GM18873 (cell line): ENCODE data around the gene TM9SF1.

Experiments
- ATAC-seq: cut with Tn5 transposase; IDR thresholded peaks from one replicate; pipeline ENCODE4 v1.9.1; 2021; ENCODE audit warnings: mild to moderate bottlenecking, moderate library complexity, moderate number of reproducible peaks; ENCODE audit not compliant: unreplicated experiment, low FRiP score

TM9SF1 gene

DNA sequence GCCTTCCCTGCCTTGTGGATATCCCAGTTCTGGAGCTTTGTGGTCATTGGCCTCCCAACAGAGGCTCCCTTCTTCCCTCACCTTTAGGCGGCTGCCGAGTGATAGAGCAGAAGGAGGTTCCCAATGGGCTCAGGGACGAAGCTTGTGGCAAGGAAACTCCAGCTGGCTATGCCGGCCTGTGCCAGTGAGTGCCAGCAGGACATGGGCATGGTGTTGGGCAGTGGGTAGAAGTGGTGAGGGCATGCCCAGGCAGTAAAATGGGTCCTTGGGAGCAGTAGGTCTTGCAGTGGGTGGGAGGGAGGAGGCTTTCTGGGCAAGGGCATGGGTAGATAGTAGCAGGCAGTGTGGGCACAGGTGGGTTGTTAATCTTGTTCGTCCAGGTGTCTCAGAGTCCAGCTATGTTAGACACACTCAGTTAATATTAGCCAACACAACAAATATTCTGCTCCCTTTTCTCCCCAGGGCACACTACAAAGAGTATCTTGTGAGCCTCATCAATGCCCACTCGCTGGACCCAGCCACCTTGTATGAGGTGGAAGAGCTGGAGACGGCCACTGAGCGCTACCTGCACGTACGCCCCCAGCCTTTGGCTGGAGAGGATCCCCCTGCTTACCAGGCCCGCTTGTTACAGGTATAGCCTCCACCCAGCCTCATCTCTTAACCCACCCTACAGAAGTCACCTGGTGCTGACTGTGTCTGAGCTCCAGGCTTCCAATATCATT, 35.3 kb downstream of the TM9SF1 start:
- ATAC-seq: no peak

DNA sequence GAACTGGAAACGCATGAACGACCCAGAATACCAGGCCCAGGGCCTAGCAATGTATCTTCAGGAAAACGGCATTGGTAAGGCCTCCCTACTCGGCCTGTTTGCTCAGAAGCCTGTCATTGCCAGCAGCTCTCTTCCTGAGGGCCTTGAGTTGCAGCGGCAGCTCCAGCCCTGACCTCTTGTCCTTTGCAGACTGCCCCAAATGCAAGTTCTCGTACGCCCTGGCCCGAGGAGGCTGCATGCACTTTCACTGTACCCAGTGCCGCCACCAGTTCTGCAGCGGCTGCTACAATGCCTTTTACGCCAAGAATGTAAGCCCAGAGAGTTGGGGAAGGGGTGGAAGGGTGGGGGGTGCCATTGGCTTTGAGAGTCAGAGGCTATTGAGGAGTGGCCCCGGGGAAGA, 37.9 kb downstream of the TM9SF1 start:
- no peak for ATAC-seq

DNA sequence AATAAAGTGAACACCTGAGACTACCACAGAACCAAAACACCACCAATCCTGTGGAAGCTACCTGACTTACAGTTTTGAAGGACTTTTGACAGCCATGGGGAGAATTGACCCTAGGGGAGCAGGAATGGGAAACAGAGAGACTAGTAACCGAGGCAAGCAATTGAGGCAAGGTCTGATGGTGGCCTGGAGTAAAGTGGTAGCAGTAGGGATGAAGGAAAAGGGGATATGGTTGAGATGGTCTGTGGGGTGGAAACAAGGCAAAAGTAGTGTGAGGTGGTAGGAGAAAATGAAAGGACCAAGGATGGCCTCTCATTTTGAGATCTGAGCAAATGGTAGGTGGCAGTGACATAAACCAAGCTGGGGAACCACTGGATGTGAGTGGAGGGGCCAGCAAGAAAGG, 38.4 kb downstream of the TM9SF1 start:
- no peak for ATAC-seq

DNA sequence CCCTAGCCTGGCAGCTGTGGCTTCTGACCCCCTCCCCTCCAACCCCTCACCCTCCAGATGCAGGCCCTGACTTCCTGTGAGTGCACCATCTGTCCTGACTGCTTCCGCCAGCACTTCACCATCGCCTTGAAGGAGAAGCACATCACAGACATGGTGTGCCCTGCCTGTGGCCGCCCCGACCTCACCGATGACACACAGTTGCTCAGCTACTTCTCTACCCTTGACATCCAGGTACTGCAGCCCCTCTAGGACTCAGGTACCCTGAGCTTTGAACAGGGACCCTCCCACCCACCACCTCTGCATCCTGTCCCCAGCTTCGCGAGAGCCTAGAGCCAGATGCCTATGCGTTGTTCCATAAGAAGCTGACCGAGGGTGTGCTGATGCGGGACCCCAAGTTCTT, 40.1 kb downstream of the TM9SF1 start:
- ATAC-seq: no peak

DNA sequence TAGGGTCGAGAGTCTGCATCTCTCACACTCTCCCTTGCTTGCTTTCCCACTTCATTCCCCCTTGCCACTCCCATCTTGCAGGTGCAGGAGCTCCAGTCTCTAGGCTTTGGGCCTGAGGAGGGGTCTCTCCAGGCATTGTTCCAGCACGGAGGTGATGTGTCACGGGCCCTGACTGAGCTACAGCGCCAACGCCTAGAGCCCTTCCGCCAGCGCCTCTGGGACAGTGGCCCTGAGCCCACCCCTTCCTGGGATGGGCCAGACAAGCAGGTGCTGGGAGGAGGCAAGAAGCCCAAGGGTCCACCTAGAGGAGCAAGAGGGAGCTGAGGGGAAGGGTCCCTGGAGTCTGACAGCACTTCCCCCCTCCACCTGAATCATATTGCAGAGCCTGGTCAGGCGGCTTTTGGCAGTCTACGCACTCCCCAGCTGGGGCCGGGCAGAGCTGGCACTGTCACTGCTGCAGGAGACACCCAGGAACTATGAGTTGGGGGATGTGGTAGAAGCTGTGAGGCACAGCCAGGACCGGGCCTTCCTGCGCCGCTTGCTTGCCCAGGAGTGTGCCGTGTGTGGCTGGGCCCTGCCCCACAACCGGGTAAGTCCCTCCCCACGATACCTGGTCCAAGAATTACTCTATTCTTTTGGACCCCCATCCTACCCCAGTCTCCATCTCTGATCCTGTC, 43.7 kb downstream of the TM9SF1 start:
- ATAC-seq: no peak

DNA sequence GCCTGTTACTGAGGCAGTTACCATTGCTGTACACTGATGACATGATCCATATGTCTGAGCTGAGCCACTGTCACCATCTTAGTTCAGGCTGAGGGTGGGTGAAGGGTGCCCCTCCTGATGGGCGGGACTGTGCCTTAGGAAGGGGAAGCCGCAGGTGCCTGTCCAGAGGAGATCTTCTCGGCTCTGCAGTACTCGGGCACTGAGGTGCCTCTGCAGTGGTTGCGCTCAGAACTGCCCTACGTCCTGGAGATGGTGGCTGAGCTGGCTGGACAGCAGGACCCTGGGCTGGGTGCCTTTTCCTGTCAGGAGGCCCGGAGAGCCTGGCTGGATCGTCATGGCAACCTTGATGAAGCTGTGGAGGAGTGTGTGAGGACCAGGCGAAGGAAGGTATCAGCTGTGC, 44.2 kb downstream of the TM9SF1 start:
- no peak for ATAC-seq

DNA sequence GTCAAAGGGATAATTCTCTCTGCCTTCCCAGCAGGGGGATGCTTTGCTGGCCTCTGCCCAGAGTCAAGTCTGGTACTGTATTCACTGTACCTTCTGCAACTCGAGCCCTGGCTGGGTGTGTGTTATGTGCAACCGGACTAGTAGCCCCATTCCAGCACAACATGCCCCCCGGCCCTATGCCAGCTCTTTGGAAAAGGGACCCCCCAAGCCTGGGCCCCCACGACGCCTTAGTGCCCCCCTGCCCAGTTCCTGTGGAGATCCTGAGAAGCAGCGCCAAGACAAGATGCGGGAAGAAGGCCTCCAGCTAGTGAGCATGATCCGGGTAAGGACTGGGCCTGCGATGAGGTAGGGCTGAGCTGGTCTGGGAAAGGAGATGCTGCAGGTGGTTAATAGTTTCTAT, 44.7 kb downstream of the TM9SF1 start:
- ATAC-seq: no peak

DNA sequence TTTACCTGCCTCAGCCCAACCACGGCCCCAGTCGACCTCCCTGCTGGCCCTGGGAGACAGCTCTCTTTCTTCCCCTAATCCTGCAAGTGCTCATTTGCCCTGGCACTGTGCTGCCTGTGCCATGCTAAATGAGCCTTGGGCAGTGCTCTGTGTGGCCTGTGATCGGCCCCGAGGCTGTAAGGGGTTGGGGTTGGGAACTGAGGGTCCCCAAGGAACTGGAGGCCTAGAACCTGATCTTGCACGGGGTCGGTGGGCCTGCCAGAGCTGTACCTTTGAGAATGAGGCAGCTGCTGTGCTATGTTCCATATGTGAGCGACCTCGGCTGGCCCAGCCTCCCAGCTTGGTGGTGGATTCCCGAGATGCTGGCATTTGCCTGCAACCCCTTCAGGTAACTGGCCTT, 45.2 kb downstream of the TM9SF1 start:
- ATAC-seq: no peak

DNA sequence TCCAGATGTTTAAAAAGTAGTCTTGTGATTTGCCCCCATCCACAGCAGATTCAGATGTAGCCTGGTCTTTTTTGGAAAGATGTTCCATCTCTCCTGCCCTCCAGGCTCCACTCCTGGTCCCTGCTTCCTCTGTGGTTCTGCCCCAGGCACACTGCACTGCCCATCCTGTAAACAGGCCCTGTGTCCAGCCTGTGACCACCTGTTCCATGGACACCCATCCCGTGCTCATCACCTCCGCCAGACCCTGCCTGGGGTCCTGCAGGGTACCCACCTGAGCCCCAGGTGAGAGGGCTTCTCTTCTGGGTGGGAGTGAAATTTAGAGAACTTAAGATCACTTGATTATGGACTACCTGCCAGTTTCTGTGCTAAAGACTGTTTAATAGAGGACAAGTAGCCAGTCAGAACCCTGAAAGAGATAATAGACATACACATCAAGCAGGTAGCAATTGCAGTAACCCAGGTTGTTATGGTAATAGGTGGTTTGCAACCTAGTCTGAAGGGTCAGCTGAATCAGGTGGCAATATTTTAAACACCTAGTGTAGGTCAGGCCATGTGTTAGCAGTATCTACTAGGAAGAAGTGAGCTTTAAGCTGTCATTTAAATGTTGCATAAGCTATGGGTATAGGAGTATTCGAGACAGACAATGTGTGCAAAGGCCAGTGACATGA, 45.8 kb downstream of the TM9SF1 start:
- no peak for ATAC-seq

DNA sequence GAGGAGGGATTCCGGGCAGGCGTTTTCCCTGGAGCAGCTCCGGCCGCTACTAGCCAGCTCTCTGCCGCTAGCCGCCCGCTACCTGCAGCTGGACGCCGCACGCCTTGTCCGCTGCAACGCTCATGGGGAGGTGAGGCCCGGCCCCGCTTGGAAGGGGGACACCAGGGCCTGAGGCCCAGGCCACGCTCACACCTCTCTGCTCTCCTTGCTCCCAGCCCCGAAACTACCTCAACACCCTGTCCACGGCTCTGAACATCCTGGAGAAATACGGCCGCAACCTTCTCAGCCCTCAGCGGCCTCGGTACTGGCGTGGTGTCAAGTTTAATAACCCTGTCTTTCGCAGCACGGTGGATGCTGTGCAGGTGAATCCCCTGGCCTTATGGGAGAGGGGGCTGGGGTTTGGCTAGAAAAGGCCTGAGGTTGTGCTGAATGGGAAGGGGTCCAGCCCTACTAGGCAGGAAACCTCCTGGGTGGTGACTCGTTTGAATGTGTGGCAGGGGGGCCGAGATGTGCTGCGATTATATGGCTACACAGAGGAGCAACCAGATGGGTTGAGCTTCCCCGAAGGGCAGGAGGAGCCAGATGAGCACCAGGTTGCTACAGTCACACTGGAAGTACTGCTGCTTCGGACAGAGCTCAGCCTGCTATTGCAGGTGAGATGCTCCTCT, 47.3 kb downstream of the TM9SF1 start:
- no peak for ATAC-seq

DNA sequence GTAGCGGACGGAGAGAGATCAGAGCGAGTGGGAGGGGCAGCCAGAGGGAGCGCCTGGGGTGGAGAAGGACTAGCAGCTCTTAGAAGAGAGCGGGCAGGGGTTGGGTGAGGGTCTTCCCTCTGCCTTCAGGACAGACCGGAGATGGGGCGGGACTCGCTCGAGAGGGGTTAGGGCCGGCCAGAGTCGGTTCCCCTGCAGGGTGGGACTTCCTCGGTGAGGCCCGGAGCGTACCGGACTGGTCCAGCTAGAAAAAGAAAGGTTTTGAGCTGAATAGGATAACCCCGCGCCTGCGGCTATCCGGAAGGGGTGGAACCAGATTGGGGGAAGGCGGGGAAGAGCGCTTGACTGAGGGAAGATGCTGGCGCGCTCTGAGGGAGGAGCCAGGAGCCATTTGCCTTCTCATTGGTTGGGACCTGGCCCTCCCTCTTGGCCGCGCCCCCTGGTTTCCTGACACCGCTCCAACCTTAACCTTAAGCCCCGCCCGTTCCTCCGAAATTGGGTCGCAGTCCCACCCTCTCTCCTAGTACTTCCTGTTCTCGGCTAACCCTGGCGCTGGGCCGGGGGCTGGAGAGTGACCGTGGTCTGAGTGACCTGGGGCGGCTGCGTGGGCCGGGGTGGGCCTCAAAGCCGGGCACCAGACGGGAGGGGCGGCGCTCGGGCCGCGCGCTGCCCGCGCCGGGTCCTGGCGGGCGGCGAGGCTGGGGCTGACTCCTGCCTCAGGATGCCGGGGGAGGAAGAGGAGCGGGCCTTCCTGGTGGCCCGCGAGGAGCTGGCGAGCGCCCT, 48.1 kb downstream of the TM9SF1 start, which contains the start of gene RNF31:
RNF31 (plus strand) TSS at position 521 of the 783 bp plus-strand sequence; CDS start at position 722, 201 bp downstream.
- peak; percentile 83 for ATAC-seq

DNA sequence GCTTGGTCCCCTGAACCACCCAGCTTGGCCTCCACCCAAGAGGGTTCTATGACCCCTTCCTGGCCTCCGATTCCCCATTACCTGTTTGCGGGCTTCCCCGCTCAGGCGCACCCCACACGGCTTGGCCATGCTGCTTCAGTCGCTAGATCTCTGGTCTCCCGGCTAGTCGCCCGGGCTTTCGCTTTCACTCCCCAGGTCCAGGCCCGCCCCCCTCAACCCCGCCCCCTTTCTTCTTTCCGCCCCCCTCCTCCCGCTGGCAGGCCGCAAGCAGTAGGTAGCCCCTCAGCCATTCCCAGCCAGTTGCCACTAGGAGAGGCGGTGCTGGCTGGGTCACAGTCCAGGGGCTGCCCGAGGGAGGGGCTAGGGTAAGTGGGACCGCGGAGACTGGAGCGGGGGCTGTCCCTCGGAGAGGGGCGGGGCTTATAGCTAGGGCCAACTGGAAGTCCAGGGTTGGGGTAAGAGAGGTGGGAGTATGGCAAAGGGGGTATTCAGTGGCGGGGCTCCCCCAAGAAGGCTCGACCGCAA, 48.7 kb downstream of the TM9SF1 start, which contains the start of gene PSME2:
PSME2 (minus strand) TSS at position 158 of the 525 bp plus-strand sequence; CDS start at position 129, 29 bp downstream.
- ATAC-seq: peak; percentile 50

DNA sequence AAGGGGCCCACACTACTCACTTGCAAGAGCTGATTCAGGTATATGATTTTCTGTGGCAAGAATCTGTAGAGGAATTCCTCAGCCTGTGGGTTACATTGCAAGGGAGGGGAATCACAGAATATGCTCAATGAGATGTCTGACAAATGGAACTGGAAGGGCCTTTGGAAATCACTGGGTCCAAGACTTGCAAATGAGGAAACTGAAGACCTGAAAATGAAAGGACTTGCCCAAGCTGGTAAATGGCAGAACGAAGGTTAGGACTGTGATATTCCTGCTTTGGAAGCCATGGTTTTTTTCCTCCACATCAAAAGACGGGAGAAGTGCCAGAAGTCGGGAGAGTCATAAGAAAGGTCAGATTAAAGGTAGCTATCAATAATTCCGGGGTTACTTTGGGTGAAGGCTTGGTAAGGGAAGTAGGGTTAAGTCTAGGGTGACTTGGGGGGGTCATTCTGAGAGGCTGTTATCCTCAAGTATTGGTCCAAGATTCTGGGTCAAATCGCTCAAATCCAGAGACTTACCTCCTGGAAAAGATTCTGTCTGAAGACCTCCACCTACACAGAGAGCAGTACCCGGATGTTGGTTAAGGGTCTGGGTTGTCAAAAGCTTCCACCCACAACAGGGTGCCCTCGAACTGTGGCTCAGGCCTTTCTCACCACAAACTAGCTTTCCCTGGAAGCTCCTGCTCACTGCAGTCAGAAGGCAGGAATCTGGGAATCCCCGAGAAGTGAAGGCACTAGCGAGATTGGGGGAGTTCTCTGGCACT, 49.4 kb downstream of the TM9SF1 start:
- ATAC-seq: no peak

DNA sequence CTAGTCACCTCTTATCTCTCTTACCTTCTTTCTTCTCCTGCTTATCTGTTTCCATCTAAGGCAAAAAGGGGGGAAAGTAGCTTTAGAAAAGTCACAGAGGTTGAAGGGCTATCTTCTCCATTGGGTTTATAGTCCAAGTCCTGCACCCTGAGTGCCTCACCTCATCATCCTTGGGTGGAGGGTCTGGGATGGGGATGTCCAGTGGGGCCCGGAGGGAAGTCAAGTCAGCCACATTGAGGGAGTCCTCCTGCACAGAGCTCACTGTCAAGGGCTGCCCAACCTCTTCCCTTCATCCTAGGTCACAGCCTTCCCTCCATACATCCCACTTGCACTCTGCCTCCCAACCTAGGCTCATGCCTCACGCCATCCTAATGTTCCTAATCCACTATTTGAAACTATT, 50.0 kb downstream of the TM9SF1 start:
- no peak for ATAC-seq

DNA sequence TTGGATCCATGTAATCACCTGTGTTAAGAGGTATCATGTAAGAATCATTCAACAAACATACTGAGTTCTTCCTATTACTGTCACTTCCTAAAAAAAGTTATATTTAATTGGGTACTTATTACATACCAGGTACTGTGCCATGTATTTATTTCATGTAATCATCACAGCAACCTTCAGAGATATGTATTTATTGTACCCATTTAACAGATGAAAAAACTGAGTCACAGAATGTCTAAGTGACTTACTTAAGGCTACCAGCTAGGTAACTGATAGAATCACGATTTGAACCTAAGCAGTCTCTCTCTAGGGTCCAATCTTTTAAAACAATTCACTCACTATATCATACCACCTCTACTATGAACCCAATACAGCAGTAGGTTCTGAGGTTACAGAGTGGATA, 50.8 kb downstream of the TM9SF1 start:
- ATAC-seq: no peak

DNA sequence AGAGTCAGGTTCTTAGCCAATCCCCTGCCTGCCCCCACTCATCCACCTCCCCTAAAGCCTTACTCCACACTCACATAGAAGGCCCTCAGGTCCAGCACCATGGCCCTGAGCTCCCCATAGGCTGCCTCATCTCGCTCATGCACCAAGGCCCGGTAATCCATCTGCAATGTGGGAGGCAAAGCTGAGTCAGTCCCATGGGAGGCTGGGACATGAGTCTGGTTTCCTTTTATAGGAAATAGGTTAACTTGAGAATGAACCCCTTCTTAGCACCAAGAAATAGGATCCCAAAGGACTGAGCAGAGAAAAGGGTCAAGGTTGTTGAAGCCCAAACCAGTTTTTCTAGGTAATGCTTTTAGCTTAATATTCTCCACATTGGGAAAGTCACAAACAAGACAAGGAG, 51.7 kb downstream of the TM9SF1 start:
- ATAC-seq: no peak

DNA sequence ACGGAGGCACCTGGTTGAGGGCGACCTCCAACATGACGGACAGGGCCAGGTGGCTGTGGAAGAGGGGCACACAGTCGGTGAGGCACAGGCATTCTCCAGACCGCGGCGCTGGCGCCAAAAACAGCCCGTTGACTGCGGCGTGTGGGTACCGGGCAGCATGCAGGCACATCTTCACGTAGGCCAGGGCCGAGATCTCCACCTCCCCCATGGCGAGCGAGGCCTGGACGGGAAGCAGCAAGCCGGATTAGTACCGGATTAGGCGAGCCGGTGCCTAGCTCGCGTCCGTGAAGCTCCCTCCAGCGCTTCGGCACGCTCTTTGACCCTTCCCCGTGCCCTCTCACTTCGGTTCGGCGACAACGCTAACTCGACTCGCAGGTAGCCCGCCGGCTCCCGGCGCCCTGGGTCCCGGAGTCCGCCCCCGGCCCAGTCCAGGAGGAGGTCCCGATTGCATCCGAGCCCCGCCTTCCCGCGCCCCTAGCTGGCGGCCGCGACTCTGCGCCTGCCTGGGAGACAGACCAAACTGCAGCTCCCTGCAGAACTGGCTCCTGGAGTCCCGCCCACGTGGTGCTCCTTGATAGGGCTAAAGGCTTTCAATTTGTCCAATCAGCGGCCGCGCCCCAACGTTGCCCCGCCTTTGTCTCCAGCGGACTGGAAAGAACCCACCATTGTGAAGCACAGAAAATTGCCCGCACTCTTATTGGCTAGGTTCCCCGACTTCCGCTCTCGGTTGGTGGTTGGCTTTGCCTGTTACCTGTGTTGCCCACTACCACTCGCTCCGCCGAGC, 54.0 kb downstream of the TM9SF1 start, which contains the start of gene EMC9:
EMC9 (minus strand) TSS at position 495 of the 784 bp plus-strand sequence; CDS start at position 208, 287 bp downstream.
- ATAC-seq: peak; percentile 83

DNA sequence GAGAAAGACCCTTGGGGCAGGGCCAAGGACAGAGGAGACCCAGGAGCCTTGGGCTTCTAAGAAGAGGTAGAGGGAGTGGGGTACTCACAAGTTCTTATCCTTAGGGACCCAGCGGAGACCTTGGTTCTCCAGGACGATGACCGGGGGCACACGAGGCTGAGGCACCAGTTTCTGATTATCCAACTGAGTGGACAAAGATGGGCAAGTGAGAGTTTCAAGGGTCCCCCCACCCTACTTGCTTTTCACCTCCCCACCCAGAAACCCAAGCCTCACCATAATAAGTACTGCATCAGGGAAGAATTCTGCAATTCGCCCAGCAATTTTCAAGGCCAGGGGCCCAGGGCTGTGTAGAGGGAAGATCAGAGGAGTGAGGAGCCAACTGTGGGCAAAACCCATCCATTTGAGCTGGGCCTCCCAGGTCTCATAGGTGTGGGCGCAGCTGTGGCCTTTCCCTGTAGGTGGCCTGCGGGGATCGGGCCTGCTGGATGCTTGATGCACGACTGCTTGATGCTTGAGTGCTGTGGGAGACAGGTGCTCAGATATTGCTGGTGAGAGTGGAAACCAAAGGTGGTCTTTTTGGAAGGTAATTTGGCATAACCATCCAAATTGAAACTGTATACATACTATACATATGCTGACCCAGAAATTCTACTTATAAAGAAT, 55.8 kb downstream of the TM9SF1 start:
- no peak for ATAC-seq
